Natural killer cell (primary cell): ENCODE results near the gene PPP1R27. TPM values are rescaled to one million over a fixed set of nuclear protein-coding genes. Genes with fewer than 3 reads are reported as not detected.
"Not testable (repeated sequence)": the region's sequence is repeated elsewhere in the genome, so short reads cannot be mapped to it uniquely, and the experiment has no call there.

Experiments used
- ATAC-seq, 3 donors: fragments of 150-1000 bp in 2 of 3; fragments of 200-7000 bp in 1 of 3; cut with Tn5 transposase; 1 replicate in 1 of 3; 2 replicates in 2 of 3; pipeline ENCODE4 v1.10.0; 2021; ENCODE audit warnings: mild to moderate bottlenecking in 2 of 3, moderate library complexity in 2 of 3
- DNase-seq, 2 donors: peaks; one replicate each; pipeline versions ENCODE4 v3.0.0 to v3.0.0-alpha.2; 2013 to 2021; ENCODE audit warnings: mixed read lengths in 1 of 2
- H3K27ac ChIP-seq: one replicate; pipeline ENCODE4 v1.5.1; 2013; ENCODE audit warnings: mild to moderate bottlenecking, low read length
- H3K27me3 ChIP-seq: one replicate; pipeline ENCODE4 v1.6.1; 2013; ENCODE audit warnings: low read length; ENCODE audit not compliant: control insufficient read depth, insufficient read depth
- H3K36me3 ChIP-seq: one replicate; pipeline ENCODE4 v1.6.1; 2013; ENCODE audit warnings: low read length; ENCODE audit not compliant: control insufficient read depth, insufficient read depth
- H3K4me1 ChIP-seq: one replicate; pipeline ENCODE4 v1.6.1; 2013; ENCODE audit warnings: low read length; ENCODE audit not compliant: control insufficient read depth, insufficient read depth
- H3K4me3 ChIP-seq: one replicate; pipeline ENCODE4 v1.5.1; 2013; ENCODE audit warnings: low read length
- H3K9me3 ChIP-seq: one replicate; pipeline ENCODE4 v1.6.1; 2013; ENCODE audit warnings: low read length; ENCODE audit not compliant: control insufficient read depth, insufficient read depth
- H3K27ac Mint-ChIP-seq, 2 donors: one replicate each; pipeline ENCODE4 v1.8.0; 2022; ENCODE audit warnings: mild to moderate bottlenecking in 2 of 2, mixed read lengths in 2 of 2, moderate library complexity in 1 of 2
- H3K27me3 Mint-ChIP-seq, 2 donors: one replicate each; pipeline ENCODE4 v1.8.0; 2022; ENCODE audit warnings: low read depth in 2 of 2, mixed read lengths in 2 of 2
- H3K36me3 Mint-ChIP-seq: one replicate; pipeline ENCODE4 v1.8.0; 2022; ENCODE audit warnings: mixed read lengths
- H3K4me1 Mint-ChIP-seq, 2 donors: one replicate each; pipeline ENCODE4 v1.8.0; 2022; ENCODE audit warnings: mixed read lengths in 2 of 2
- H3K4me3 Mint-ChIP-seq: one replicate; pipeline ENCODE4 v1.8.0; 2022; ENCODE audit warnings: mild to moderate bottlenecking, moderate library complexity, mixed read lengths
- H3K9me3 Mint-ChIP-seq, 2 donors: one replicate each; pipeline ENCODE4 v1.8.0; 2022; ENCODE audit warnings: mixed read lengths in 2 of 2
- WGBS: methylation state at CpG from one replicate; pipeline ENCODE4 v1.1.7; 2013; ENCODE audit warnings: missing lambda C conversion rate; ENCODE audit not compliant: insufficient coverage; 5-methylcytosine and 5-hydroxymethylcytosine counted together
- intact Hi-C: fragments of 100-400 bp; cut with micrococcal nuclease; formaldehyde crosslinking; loops from one replicate; pipeline ENCODE4 v1.14.2; 2022
- total RNA-seq, 4 donors: library from RNA; stranded (reverse); fragments of 120-200 nt in 1 of 4; gene quantifications; one replicate each; pipeline versions ENCODE4 v1.2.3 to v1.2.4, GENCODE V29; 2013 to 2022
- TF ChIP-seq, protein P1 (sequence below): fragments of 200-600 bp; IDR thresholded peaks from one replicate; pipeline ENCODE4 v1.8.0; 2022; ENCODE audit warnings: antibody characterized with exemption

The PPP1R27 gene
- total RNA-seq, 3 donors from 2014 or later (not counting 1 experiment from before 2014, with no cell fraction given) = not detected

GRCh38 chr17:81840826-81841778 is 6.3 kb upstream of the PPP1R27 start:
- Histone ChIP-seq H3K27me3 (no peaks in the 10 kb centered on the region), H3K36me3 (peaks cover 38% of the 10 kb centered on the region), H3K4me1 (no peaks in the 10 kb centered on the region), H3K9me3 (no peaks in the 10 kb centered on the region), H3K4me3 (no peak overlapping the region), H3K27ac (no peak overlapping the region)
- H3K36me3 Mint-ChIP-seq = no peaks in the 10 kb centered on the region
- WGBS = 84% methylated on average over 40 of the region's 40 CpGs
- no peaks in the 10 kb centered on the region for H3K4me1 Mint-ChIP-seq
- TF ChIP-seq, protein P1, sequence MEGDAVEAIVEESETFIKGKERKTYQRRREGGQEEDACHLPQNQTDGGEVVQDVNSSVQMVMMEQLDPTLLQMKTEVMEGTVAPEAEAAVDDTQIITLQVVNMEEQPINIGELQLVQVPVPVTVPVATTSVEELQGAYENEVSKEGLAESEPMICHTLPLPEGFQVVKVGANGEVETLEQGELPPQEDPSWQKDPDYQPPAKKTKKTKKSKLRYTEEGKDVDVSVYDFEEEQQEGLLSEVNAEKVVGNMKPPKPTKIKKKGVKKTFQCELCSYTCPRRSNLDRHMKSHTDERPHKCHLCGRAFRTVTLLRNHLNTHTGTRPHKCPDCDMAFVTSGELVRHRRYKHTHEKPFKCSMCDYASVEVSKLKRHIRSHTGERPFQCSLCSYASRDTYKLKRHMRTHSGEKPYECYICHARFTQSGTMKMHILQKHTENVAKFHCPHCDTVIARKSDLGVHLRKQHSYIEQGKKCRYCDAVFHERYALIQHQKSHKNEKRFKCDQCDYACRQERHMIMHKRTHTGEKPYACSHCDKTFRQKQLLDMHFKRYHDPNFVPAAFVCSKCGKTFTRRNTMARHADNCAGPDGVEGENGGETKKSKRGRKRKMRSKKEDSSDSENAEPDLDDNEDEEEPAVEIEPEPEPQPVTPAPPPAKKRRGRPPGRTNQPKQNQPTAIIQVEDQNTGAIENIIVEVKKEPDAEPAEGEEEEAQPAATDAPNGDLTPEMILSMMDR = no peak
- H3K27ac Mint-ChIP-seq = no peak overlapping the region
- DNase-seq (no peak), ATAC-seq (peak in 1 of 3 donors; percentile 27)
- intact Hi-C loops = no loop called here
- no peak overlapping the region for H3K4me3 Mint-ChIP-seq
- no peaks in the 10 kb centered on the region for H3K27me3 Mint-ChIP-seq
- no peaks in the 10 kb centered on the region for H3K9me3 Mint-ChIP-seq

DNA sequence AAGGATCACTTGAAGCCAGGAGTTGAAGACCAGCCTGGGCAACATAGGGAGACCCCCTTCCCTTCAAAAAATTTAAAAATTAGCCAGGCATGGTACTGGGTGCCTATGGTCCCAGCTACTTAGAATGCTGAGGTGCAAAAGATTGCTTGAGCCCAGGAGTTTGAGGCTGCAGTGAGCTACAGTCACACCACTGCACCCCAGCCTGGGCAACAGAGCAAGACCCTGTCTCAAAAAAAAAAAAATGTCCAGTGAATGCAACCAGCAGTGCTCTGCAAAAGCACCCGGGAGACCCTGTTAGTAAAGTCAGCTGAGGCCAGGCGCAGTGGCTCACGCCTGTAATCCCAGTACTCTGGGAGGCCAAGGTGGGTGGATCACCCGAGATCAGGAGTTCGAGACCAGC is 5.2 kb upstream of the PPP1R27 start:
- H3K4me1 ChIP-seq, H3K4me3 Mint-ChIP-seq, H3K9me3 ChIP-seq, H3K4me3 ChIP-seq, H3K27me3 ChIP-seq, H3K36me3 Mint-ChIP-seq, H3K27ac Mint-ChIP-seq, ATAC-seq, H3K27ac ChIP-seq, DNase-seq, H3K9me3 Mint-ChIP-seq, H3K27me3 Mint-ChIP-seq, intact Hi-C loops, H3K4me1 Mint-ChIP-seq: not testable (repeated sequence)
- peaks cover 28% of the 10 kb centered on the region for H3K36me3 ChIP-seq
- 97% methylated on average over 5 of the region's 5 CpGs for WGBS

- H3K4me1 ChIP-seq = no peaks in the 10 kb centered on the region
- DNase-seq = no peak
- no peaks in the 10 kb centered on the region for H3K36me3 Mint-ChIP-seq
- H3K27me3 Mint-ChIP-seq = no peaks in the 10 kb centered on the region
- no peak overlapping the region for H3K4me3 Mint-ChIP-seq
- TF ChIP-seq, protein P1 = no peak
- H3K9me3 Mint-ChIP-seq = no peaks in the 10 kb centered on the region
- H3K36me3 ChIP-seq = peaks cover 20% of the 10 kb centered on the region
- H3K27ac Mint-ChIP-seq = no peak overlapping the region
- no peak for ATAC-seq
- no peaks in the 10 kb centered on the region for H3K9me3 ChIP-seq
- no peak overlapping the region for H3K27ac ChIP-seq
- H3K4me3 ChIP-seq = no peak overlapping the region
- WGBS = 85% methylated on average over 15 of the region's 15 CpGs
- H3K4me1 Mint-ChIP-seq = no peaks in the 10 kb centered on the region
- intact Hi-C loops = no loop called here
- no peaks in the 10 kb centered on the region for H3K27me3 ChIP-seq
Observed at GRCh38 chr17:81839301-81839700, 4.5 kb upstream of the PPP1R27 start.

GRCh38 chr17:81838753-81839255 is 4.0 kb upstream of the PPP1R27 start:
- intact Hi-C loops = no loop called here
- H3K27ac Mint-ChIP-seq = no peak overlapping the region
- Histone ChIP-seq H3K27ac (no peak overlapping the region), H3K27me3 (no peaks in the 10 kb centered on the region), H3K36me3 (peaks cover 15% of the 10 kb centered on the region), H3K4me3 (no peak overlapping the region), H3K4me1 (peaks cover 5% of the 10 kb centered on the region), H3K9me3 (no peaks in the 10 kb centered on the region)
- DNase-seq = no peak
- TF ChIP-seq, protein P1 = no peak
- no peak for ATAC-seq
- 75% methylated on average over 17 of the region's 17 CpGs for WGBS
- H3K4me1 Mint-ChIP-seq = no peaks in the 10 kb centered on the region
- H3K36me3 Mint-ChIP-seq = no peaks in the 10 kb centered on the region
- H3K27me3 Mint-ChIP-seq = no peaks in the 10 kb centered on the region
- H3K4me3 Mint-ChIP-seq = no peak overlapping the region
- no peaks in the 10 kb centered on the region for H3K9me3 Mint-ChIP-seq
